Kidney (tissue), 14 donors: ENCODE data around the gene BATF3. TPM values are rescaled to one million over a fixed set of nuclear protein-coding genes. Genes with fewer than 3 reads are reported as not detected.

Experiments used
- DNase-seq, 5 donors: peaks; one replicate each; pipeline ENCODE4 v3.0.0-alpha.2; 2013 to 2020
- FAIRE-seq: peaks from 2 replicates; lab custom pipeline; 2012; peaks lifted over from hg19 to GRCh38; lab: Jason Lieb, UNC
- H3K27ac ChIP-seq, 2 donors: one replicate each; pipeline ENCODE4 v1.7.0; 2013; ENCODE audit warnings: low read depth in 2 of 2, low read length in 2 of 2, inconsistent platforms in 1 of 2
- H3K27me3 ChIP-seq: one replicate; pipeline ENCODE4 v1.7.1; 2013; ENCODE audit warnings: low read length, inconsistent platforms; ENCODE audit not compliant: control insufficient read depth, insufficient read depth
- H3K36me3 ChIP-seq, 3 donors: one replicate each; pipeline versions ENCODE4 v1.7.0 to v1.7.1; 2013; ENCODE audit warnings: low read length in 3 of 3, control low read depth in 1 of 3, inconsistent platforms in 1 of 3; ENCODE audit not compliant: insufficient read depth in 3 of 3, control insufficient read depth in 2 of 3
- H3K4me1 ChIP-seq, 3 donors: one replicate each; pipeline versions ENCODE4 v1.7.0 to v1.7.1; 2013; ENCODE audit warnings: low read length in 3 of 3, inconsistent platforms in 1 of 3, low read depth in 1 of 3; ENCODE audit not compliant: control insufficient read depth in 2 of 3, insufficient read depth in 2 of 3
- H3K4me3 ChIP-seq, 3 donors: one replicate each; pipeline versions ENCODE4 v1.7.0 to v1.8.1; 2013; ENCODE audit warnings: low read length in 3 of 3, control low read depth in 1 of 3, inconsistent platforms in 1 of 3
- H3K9ac ChIP-seq, 3 donors: one replicate each; pipeline versions ENCODE4 v1.7.0 to v1.7.1; 2013; ENCODE audit warnings: low read length in 3 of 3, control low read depth in 1 of 3, inconsistent platforms in 1 of 3
- H3K9me3 ChIP-seq, 3 donors: one replicate each; pipeline versions ENCODE4 v1.7.0 to v1.7.1; 2013; ENCODE audit warnings: low read length in 3 of 3, control low read depth in 1 of 3, inconsistent platforms in 1 of 3; ENCODE audit not compliant: control insufficient read depth in 2 of 3, insufficient read depth in 1 of 3
- intact Hi-C: fragments of 100-400 bp; cut with DNase I; formaldehyde crosslinking; loops from one replicate; pipeline ENCODE4 v1.11.1; 2022
- polyA plus RNA-seq: library from polyadenylated mRNA; stranded (reverse); fragments of 350-450 nt; fragmentation: Illumina TruSeq; extraction: RNeasy Lipid Tissue Mini Kit (QIAGEN cat#74804); gene quantifications from one replicate; pipeline ENCODE4 v1.2.3, GENCODE V29; 2014; ENCODE audit warnings: low read depth, low replicate concordance; ENCODE audit not compliant: insufficient read depth
- total RNA-seq: library from RNA; stranded (reverse); fragmentation: NEBNext Ultra II Directional; extraction: Animal tissue kit (Norgen Biotek cat#: 25700); gene quantifications from one replicate; pipeline ENCODE4 v1.2.1, GENCODE V29; 2021
- TF ChIP-seq, protein P1 (sequence below): IDR thresholded peaks from 3 replicates; pipeline ENCODE4 v1.5.1; 2012; ENCODE audit warnings: mild to moderate bottlenecking, moderate library complexity, borderline replicate concordance; ENCODE audit not compliant: insufficient read depth; ENCODE audit errors: extremely low read depth
- donor health status: control.
- donor health status: control.
- donor health status: control.
- donor health status: control.
- donor health status: control.
- donor health status: DM: yes; HTN: yes; CAD: no.
- donor health status: Normal renal cell carcinoma (clear cell type).

The BATF3 gene
- total and polyA plus RNA-seq, 2 donors from 2014 or later: 3.3 to 6.5 TPM

GRCh38 chr1:212722270-212722957 is 22.8 kb upstream of the BATF3 start:
- Histone ChIP-seq H3K27ac (no peak overlapping the region), H3K4me3 (no peak overlapping the region), H3K9me3 (peaks cover 0 to 3% (median 0%) of the 10 kb centered on the region in 3 donors), H3K36me3 (no peaks in the 10 kb centered on the region), H3K4me1 (no peaks in the 10 kb centered on the region), H3K27me3 (no peaks in the 10 kb centered on the region), H3K9ac (no peak overlapping the region)
- DNase-seq (no peak), FAIRE-seq (no peak)
- TF ChIP-seq, protein P1, sequence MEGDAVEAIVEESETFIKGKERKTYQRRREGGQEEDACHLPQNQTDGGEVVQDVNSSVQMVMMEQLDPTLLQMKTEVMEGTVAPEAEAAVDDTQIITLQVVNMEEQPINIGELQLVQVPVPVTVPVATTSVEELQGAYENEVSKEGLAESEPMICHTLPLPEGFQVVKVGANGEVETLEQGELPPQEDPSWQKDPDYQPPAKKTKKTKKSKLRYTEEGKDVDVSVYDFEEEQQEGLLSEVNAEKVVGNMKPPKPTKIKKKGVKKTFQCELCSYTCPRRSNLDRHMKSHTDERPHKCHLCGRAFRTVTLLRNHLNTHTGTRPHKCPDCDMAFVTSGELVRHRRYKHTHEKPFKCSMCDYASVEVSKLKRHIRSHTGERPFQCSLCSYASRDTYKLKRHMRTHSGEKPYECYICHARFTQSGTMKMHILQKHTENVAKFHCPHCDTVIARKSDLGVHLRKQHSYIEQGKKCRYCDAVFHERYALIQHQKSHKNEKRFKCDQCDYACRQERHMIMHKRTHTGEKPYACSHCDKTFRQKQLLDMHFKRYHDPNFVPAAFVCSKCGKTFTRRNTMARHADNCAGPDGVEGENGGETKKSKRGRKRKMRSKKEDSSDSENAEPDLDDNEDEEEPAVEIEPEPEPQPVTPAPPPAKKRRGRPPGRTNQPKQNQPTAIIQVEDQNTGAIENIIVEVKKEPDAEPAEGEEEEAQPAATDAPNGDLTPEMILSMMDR: no peak
- intact Hi-C loops: no loop called here

DNA sequence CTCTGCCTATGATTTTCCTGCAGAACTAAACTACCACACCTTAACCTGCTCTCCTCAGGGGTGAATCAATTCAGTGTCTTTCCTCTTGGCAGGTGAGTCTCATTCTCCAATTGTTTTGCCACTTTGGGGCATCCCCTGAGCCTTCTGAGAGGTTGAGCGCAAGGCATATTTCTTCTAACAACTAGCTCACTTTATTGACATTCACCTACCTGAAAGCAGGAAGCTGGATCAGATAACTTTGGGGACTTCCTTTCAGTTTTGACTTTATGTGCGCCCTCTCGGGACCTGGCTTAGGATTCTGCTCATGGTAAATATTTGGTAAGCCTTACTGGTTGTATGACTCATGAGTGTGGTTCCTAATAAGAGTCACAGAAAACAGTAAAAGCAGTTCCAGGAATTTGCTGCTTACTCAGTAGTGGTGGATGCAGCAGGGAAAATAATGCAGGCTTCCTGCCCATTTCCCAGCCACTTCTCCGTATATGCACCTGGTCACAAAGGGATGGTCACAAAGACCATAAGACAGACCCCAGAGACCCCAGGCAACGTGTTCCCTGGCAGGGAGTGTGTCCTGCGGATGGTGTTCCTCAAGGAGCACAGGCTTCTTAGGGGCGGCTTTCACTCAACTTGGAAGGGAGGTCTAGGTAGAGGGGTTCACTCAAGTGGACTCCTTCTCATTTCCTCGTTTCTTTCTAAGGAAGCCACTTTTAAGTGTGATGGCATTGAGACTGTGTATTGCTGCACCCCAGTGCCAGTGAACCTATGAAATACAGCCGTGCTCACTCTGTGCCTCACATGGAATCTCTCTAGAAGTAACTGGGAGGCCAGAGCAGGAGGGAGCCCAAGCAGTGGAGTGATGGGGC is 22.0 kb upstream of the BATF3 start:
- TF ChIP-seq, protein P1: no peak
- no peaks in the 10 kb centered on the region for H3K4me1 ChIP-seq
- intact Hi-C loops: no loop called here
- DNase-seq (no peak), FAIRE-seq (no peak)
- no peak overlapping the region for H3K4me3 ChIP-seq
- peaks cover 0 to 3% (median 0%) of the 10 kb centered on the region in 3 donors for H3K9me3 ChIP-seq
- no peaks in the 10 kb centered on the region for H3K36me3 ChIP-seq
- no peak overlapping the region for H3K9ac ChIP-seq
- no peaks in the 10 kb centered on the region for H3K27me3 ChIP-seq
- no peak overlapping the region for H3K27ac ChIP-seq

DNA sequence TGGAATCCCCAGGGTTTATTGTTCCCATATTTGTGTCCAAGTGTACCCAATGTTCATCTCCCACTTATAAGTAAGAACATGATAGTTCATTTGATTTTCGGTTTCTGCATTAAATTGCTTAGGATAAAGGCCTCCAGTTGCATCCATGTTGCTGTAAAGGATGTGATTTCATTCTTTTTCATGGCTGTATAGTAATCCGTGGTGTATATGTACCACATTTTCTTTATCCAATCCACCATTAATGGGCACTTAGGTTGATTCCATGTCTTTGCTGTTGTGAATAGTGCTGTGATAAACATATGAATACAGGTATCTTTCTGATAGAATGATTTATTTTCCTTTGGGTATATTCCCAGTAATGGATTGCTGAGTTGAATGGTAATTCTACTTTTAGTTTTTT is 20.0 kb upstream of the BATF3 start:
- Histone ChIP-seq H3K36me3 (no peaks in the 10 kb centered on the region), H3K27me3 (no peaks in the 10 kb centered on the region), H3K4me3 (no peak overlapping the region), H3K9me3 (peaks cover 0 to 3% (median 0%) of the 10 kb centered on the region in 3 donors), H3K27ac (no peak overlapping the region), H3K9ac (no peak overlapping the region), H3K4me1 (no peaks in the 10 kb centered on the region)
- TF ChIP-seq, protein P1: no peak
- intact Hi-C loops: no loop called here
- FAIRE-seq (no peak), DNase-seq (no peak)
